Heart right ventricle (tissue), 16 donors: Measurements from ENCODE around the gene LPAR1. TPM values are rescaled to one million over a fixed set of nuclear protein-coding genes. Genes with fewer than 3 reads are reported as not detected.

Experiments used
- ATAC-seq, 8 donors: fragments of 200-7000 bp; cut with Tn5 transposase; one replicate each; pipeline ENCODE4 v1.9.1; 2020; ENCODE audit warnings: mild to moderate bottlenecking in 8 of 8, moderate library complexity in 8 of 8, moderate number of reproducible peaks in 1 of 8
- DNase-seq, 2 donors: peaks; one replicate each; pipeline ENCODE4 v3.0.0-alpha.2; 2020
- H3K27ac ChIP-seq, 10 donors: fragments of 200-600 bp; sonication (generic) in 2 of 10; one replicate each; pipeline versions ENCODE4 v1.5.0 to v1.8.0; 2020 to 2022; ENCODE audit warnings: mild to moderate bottlenecking in 3 of 10
- H3K27me3 ChIP-seq, 7 donors: fragments of 200-600 bp; one replicate each; pipeline ENCODE4 v1.8.0; 2021 to 2022; ENCODE audit warnings: mild to moderate bottlenecking in 2 of 7
- H3K36me3 ChIP-seq, 9 donors: fragments of 200-600 bp; sonication (generic) in 1 of 9; one replicate each; pipeline versions ENCODE4 v1.5.0 to v1.8.0; 2020 to 2022; ENCODE audit warnings: mild to moderate bottlenecking in 2 of 9
- H3K4me1 ChIP-seq, 9 donors: fragments of 200-600 bp; sonication (generic) in 1 of 9; one replicate each; pipeline versions ENCODE4 v1.5.0 to v1.8.0; 2020 to 2022; ENCODE audit warnings: mild to moderate bottlenecking in 4 of 9
- H3K4me3 ChIP-seq, 10 donors: fragments of 200-600 bp; sonication (generic) in 2 of 10; one replicate each; pipeline versions ENCODE4 v1.5.0 to v1.8.0; 2020 to 2022; ENCODE audit warnings: mild to moderate bottlenecking in 7 of 10, moderate library complexity in 2 of 10
- H3K9me3 ChIP-seq, 11 donors: fragments of 200-600 bp in 10 of 11; sonication (generic) in 2 of 11; one replicate each; pipeline versions ENCODE4 v1.5.0 to v1.8.0; 2013 to 2022; ENCODE audit warnings: mild to moderate bottlenecking in 2 of 11, control low read depth in 1 of 11, moderate library complexity in 1 of 11
- CTCF ChIP-seq, 9 donors: fragments of 200-600 bp; sonication (generic) in 2 of 9; IDR thresholded peaks; one replicate each; pipeline versions ENCODE4 v1.5.0 to v1.8.0; 2021 to 2022; ENCODE audit warnings: antibody characterized with exemption in 9 of 9, mild to moderate bottlenecking in 5 of 9, moderate library complexity in 1 of 9
- WGBS, 2 donors: extraction: QIAGEN DNeasy Blood & Tissue Kit; methylation state at CpG; one replicate each; pipeline ENCODE4 v1.1.7; 2013; ENCODE audit warnings: inconsistent platforms in 1 of 2; 5-methylcytosine and 5-hydroxymethylcytosine counted together
- intact Hi-C, 10 donors: fragments of 100-400 bp; cut with DNase I; formaldehyde crosslinking; loops; one replicate each; pipeline versions ENCODE4 v1.11.1 to v1.14.2; 2022
- polyA plus RNA-seq, 2 donors: library from polyadenylated mRNA; stranded (reverse); fragments of 200-250 nt; gene quantifications; one replicate each; pipeline ENCODE4 v1.2.3, GENCODE V29; 2013
- total RNA-seq, 10 donors: library from RNA; stranded (reverse); fragmentation: NEBNext Ultra II Directional in 3 of 10; extraction: Animal tissue kit (Norgen Biotek cat#: 25700) in 3 of 10; gene quantifications; one replicate each; pipeline versions ENCODE4 v1.2.1 to v1.2.4, GENCODE V29; 2021 to 2023
- donor health status: Arrhythmogenic right ventricular cardiomyopathy.
- donor health status: ischemic (EF 13 %, LVEDD 7.1; RV severe dilation, severe dysfunction).
- donor health status: healthy with polysubstance abuse.
- donor health status: DM: no; HTN: yes; CAD: no.
- donor health status: DM: no; HTN: no; CAD: no.
- donor health status: ischemic (EF 25% LVEDD 6.9; RV normal size, moderate dysfunction).
- donor health status: ischemic (EF 25% LVEDD 5.7; RV mildly dilated, moderate dysfunction).
- donor health status: healthy.
- donor health status: DM: yes; HTN: yes; CAD: no.
- donor health status: Ischemic cardiomyopathy.
- donor health status: ischemic (EF 35%, LVEDD 5.7; RV mildly dilated, moderate dysfunction).
- donor health status: nonischemic (EF 11% LVEDD 7.7; RV severe dilation, severe dysfunction).
- donor health status: DM: yes; HTN: yes; CAD: no.
- donor health status: PGD.
- donor health status: ischemic (EF 29% LVEDD 5.4; RV normal size, mild dysfunction).
- donor health status: nonischemic (EF 23%, LVEDD 6.1; RV moderate dilation, normal function).

Gene LPAR1
- total and polyA plus RNA-seq, 12 donors = 4.0 to 16.6 (median 7.7) TPM

- no peaks in the 10 kb centered on the region for H3K9me3 ChIP-seq
- no peak for TF ChIP-seq CTCF (IDR thresholded peaks at IDR 0.05)
- H3K36me3 ChIP-seq = no peaks in the 10 kb centered on the region
- H3K4me3 ChIP-seq = no peak overlapping the region
- intact Hi-C loops = no loop called here
- DNase-seq (no peak), ATAC-seq (no peak)
- H3K4me1 ChIP-seq = peaks cover 0 to 20% (median 0%) of the 10 kb centered on the region in 9 donors
- H3K27ac ChIP-seq = no peak overlapping the region
- peaks cover 0 to 4% (median 0%) of the 10 kb centered on the region in 7 donors for H3K27me3 ChIP-seq
- 84 to 85% methylated on average over 3 of the region's 3 CpGs for WGBS, 2 donors
Measured at GRCh38 chr9:111063332-111063731, 25.1 kb upstream of the LPAR1 start.

DNA sequence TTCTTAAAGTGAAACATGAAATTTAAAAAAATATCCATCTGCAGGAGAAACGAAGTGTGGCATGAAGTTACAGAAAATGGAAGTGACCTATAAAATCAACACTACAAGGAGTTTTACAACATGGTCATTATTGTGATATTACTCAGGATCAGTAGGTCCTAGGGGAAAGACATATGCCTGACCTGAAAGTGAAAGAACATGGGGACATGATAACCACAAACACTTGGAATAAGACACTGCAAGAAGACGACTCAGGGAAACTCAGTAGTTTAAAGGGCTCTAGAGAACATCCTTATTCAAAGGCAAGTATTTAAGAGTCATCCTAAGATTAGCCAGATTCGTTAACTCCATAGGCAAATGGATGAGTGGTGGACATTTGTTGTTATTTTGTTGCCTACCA is 19.9 kb upstream of the LPAR1 start:
- H3K27ac ChIP-seq = no peak overlapping the region
- intact Hi-C loops = no loop called here
- peaks cover 0 to 5% (median 0%) of the 10 kb centered on the region in 9 donors for H3K4me1 ChIP-seq
- ATAC-seq = no peak
- peaks cover 0 to 7% (median 0%) of the 10 kb centered on the region in 7 donors for H3K27me3 ChIP-seq
- 88 to 95% methylated on average over 3 of the region's 3 CpGs for WGBS, 2 donors
- TF ChIP-seq CTCF (IDR thresholded peaks at IDR 0.05) = no peak
- no peak for DNase-seq
- no peak overlapping the region for H3K4me3 ChIP-seq
- H3K36me3 ChIP-seq = no peaks in the 10 kb centered on the region
- H3K9me3 ChIP-seq = no peaks in the 10 kb centered on the region

DNA sequence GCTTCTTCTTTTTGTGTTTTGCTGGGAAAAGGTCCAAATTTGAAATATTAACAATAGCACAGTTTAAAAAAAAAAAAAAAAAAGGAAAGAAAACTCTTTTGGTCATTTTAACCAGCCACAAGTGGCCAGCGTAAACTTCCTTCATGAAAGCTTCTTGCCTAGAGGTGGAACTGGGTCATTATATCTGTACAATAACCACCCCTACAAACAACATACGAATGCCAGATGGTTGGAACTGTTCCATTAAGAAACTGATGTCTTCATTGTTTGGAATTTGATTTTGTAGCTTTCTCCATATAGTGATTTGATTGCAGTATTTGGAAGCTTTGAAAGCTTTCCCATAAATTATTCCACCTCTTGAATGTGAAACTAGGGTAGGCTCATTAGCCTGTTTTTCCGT is 18.3 kb upstream of the LPAR1 start:
- Histone ChIP-seq H3K36me3 (no peaks in the 10 kb centered on the region), H3K27me3 (peaks cover 0 to 10% (median 0%) of the 10 kb centered on the region in 7 donors), H3K4me3 (no peak overlapping the region), H3K9me3 (no peaks in the 10 kb centered on the region), H3K4me1 (peaks cover 0 to 5% (median 0%) of the 10 kb centered on the region in 9 donors), H3K27ac (no peak overlapping the region)
- WGBS, 2 donors = 37 to 52% methylated on average over 3 of the region's 3 CpGs
- ATAC-seq = no peak
- TF ChIP-seq CTCF (IDR thresholded peaks at IDR 0.05) = no peak
- DNase-seq = no peak
- intact Hi-C loops = no loop called here

GRCh38 chr9:111052791-111053190 is 14.5 kb upstream of the LPAR1 start:
- 75 to 77% methylated on average over 2 of the region's 2 CpGs for WGBS, 2 donors
- H3K27me3 ChIP-seq = peaks cover 0 to 6% (median 0%) of the 10 kb centered on the region in 7 donors
- H3K9me3 ChIP-seq = peaks cover 0 to 3% (median 0%) of the 10 kb centered on the region in 11 donors
- no peak overlapping the region for H3K4me3 ChIP-seq
- peaks cover 0 to 5% (median 0%) of the 10 kb centered on the region in 9 donors for H3K4me1 ChIP-seq
- intact Hi-C loops = no loop called here
- no peak for TF ChIP-seq CTCF (IDR thresholded peaks at IDR 0.05)
- H3K36me3 ChIP-seq = no peaks in the 10 kb centered on the region
- H3K27ac ChIP-seq = no peak overlapping the region
- DNase-seq (no peak), ATAC-seq (no peak)
